ENCODE data around the gene CNTN2. TPM values are rescaled to one million over a fixed set of nuclear protein-coding genes. Genes with fewer than 3 reads are reported as not detected.

The CNTN2 gene
- total RNA-seq, 1 experiment from 2014 or later, result not detected

- H3K4me3 ChIP-seq (ENCODE audit: low read depth in 2 of 2, low read length in 2 of 2), result no peak overlapping the region
- no peak for TF ChIP-seq TCF7L2 (IDR thresholded peaks at IDR 0.05; ENCODE audit: low read depth, low read length)
- TF ChIP-seq REST (IDR thresholded peaks at IDR 0.05; ENCODE audit: insufficient read depth in 1 of 2, low read depth in 2 of 2, low read length in 1 of 2), result no peak
- no peak for TF ChIP-seq POLR2AphosphoS5 (IDR thresholded peaks at IDR 0.05; ENCODE audit: low read depth, low read length)
- intact Hi-C loops (cut with micrococcal nuclease; ENCODE audit: unreplicated experiment), result loop anchor here (10.0 kb wide), 1 partner anchor 255 kb away; no protein-coding TSS in a partner anchor
- in situ Hi-C loops (cut with HindIII; ENCODE audit: low pct_unique_long_range_greater_than_20kb, low sequenced_read_pairs), result no loop called here
- no peaks in the 10 kb centered on the region for H3K9me3 ChIP-seq (ENCODE audit: control insufficient read depth, insufficient read depth, low read depth, low read length)
- DNase-seq (ENCODE audit: low read depth, low spot score) (no peak), ATAC-seq (no peak)
- POLR2A ChIA-PET, result no interaction called here
- CTCF ChIA-PET, result no interaction called here
- no peak overlapping the region for H3K27ac ChIP-seq (ENCODE audit: low read length)
- no TSS peak for BruUV-seq (replicated peaks)
- no peaks in the 10 kb centered on the region for H3K4me1 ChIP-seq (ENCODE audit: control insufficient read depth, insufficient read depth, low read length)
- H3K27me3 ChIP-seq (ENCODE audit: control insufficient read depth, insufficient read depth, low read length), result no peaks in the 10 kb centered on the region
- no peaks in the 10 kb centered on the region for H3K36me3 ChIP-seq (ENCODE audit: control insufficient read depth, insufficient read depth, low read length)
Observed at GRCh38 chr1:205059660-205060059, 16.6 kb downstream of the CNTN2 start.

DNA sequence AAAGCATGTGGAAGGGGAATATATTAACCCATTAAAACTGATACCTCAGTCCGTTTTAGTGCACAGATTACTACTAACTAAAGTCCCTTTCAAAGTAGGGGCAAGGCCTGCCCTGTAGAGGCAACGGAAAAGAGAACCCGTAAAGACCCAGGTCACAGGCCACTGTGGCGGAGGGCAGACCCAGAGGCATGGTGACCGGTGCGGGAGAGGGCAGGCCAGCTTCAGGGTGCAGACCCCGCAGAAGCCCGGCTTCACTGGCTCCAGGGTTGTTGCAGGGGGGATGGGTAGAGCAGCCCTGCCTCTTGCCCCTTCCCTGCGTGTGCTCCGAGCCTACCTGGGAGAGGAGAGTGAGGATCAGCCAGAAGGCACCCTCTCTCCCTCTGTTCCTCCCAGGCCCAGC is 17.7 kb downstream of the CNTN2 start:
- H3K27me3 ChIP-seq (ENCODE audit: control insufficient read depth, insufficient read depth, low read length), result no peaks in the 10 kb centered on the region
- H3K4me3 ChIP-seq (ENCODE audit: low read depth in 2 of 2, low read length in 2 of 2), result no peak overlapping the region
- BruUV-seq (replicated peaks), result no TSS peak
- POLR2A ChIA-PET, result no interaction called here
- no peak for ATAC-seq
- H3K9me3 ChIP-seq (ENCODE audit: control insufficient read depth, insufficient read depth, low read depth, low read length), result no peaks in the 10 kb centered on the region
- no peak for DNase-seq (ENCODE audit: low read depth, low spot score)
- no peak overlapping the region for H3K27ac ChIP-seq (ENCODE audit: low read length)
- intact Hi-C loops (cut with micrococcal nuclease; ENCODE audit: unreplicated experiment), result loop anchor here (1.0 to 10.0 kb wide), 2 partner anchors 71 to 256 kb away; no protein-coding TSS in a partner anchor
- no peak for TF ChIP-seq REST (IDR thresholded peaks at IDR 0.05; ENCODE audit: insufficient read depth in 1 of 2, low read depth in 2 of 2, low read length in 1 of 2)
- no peak for TF ChIP-seq TCF7L2 (IDR thresholded peaks at IDR 0.05; ENCODE audit: low read depth, low read length)
- TF ChIP-seq CTCF (IDR thresholded peaks at IDR 0.05), result no peak
- no peak for TF ChIP-seq POLR2AphosphoS5 (IDR thresholded peaks at IDR 0.05; ENCODE audit: low read depth, low read length)
- TF ChIP-seq SIN3A (IDR thresholded peaks at IDR 0.05; ENCODE audit: borderline replicate concordance, insufficient read depth, low read depth, low read length), result no peak
- in situ Hi-C loops (cut with HindIII; ENCODE audit: low pct_unique_long_range_greater_than_20kb, low sequenced_read_pairs), result no loop called here
- H3K36me3 ChIP-seq (ENCODE audit: control insufficient read depth, insufficient read depth, low read length), result no peaks in the 10 kb centered on the region
- CTCF ChIA-PET, result interaction anchor here (0.6 to 4.4 kb wide), 4 partner anchors 54 to 308 kb away, joined by 3 to 78 read pairs (median 15); no protein-coding TSS in a partner anchor
- no peaks in the 10 kb centered on the region for H3K4me1 ChIP-seq (ENCODE audit: control insufficient read depth, insufficient read depth, low read length)

Measured in Panc1 (cell line).